ENCODE results near the gene DBF4. TPM values are rescaled to one million over a fixed set of nuclear protein-coding genes. Genes with fewer than 3 reads are reported as not detected.

The DBF4 gene
- total and polyA plus RNA-seq, 2 of the 13 experiments (the other 11 are each of a cell fraction or from before 2014, with no cell fraction given), result 5.0 to 64.4 TPM

DNA sequence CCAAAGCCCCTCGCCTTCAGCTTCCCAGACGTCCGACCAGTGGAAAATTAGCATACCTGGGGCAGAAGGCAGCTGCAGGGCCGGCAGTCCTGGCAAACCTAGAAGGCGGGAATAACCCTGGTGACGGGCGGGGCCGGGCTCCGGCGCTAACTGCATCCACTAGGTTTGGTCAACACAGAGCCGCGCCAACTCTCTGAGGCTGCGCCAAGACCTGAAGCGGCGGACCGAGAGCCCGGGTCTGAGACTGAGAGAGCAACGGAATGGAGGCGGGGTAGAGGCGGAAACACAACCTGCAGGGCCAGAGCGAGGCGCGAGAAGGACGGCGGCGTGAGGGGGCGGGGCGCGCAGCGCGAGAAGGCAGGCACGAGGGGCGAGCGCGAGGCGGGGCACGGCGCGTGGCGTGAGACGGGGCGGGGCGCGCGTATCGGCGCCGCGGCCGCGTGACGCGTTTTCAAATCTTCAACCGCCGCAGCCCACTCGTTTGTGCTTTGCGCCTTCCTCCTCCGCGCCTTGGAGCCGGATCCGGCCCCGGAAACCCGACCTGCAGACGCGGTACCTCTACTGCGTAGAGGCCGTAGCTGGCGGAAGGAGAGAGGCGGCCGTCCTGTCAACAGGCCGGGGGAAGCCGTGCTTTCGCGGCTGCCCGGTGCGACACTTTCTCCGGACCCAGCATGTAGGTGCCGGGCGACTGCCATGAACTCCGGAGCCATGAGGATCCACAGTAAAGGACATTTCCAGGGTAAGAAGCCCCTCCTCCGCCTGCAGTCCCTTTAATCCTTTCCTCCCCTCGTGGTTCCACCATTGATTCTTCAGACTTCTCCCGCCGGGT is at the start of gene DBF4, which contains the start of gene SLC25A40 (continued):
- TF ChIP-seq, protein P1, sequence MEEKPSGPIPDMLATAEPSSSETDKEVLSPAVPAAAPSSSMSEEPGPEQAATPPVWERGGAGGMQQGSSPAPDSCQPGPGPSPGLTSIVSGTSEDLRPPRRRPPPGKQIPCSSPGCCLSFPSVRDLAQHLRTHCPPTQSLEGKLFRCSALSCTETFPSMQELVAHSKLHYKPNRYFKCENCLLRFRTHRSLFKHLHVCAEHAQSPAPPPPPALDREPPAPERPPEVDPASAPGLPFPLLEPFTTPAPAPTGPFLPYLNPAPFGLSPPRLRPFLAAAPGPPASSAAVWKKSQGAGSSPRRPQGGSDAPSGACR (CRISPR knock-in tag; IDR thresholded peaks at IDR 0.05), result no peak
- no peak; the same call in 1 of the 2 replicates for TF ChIP-seq ERF (CRISPR knock-in tag; IDR thresholded peaks at IDR 0.05)
- TF ChIP-seq ZNF530 (CRISPR knock-in tag; IDR thresholded peaks at IDR 0.05; ENCODE audit: low read depth), result no peak
- TF ChIP-seq CBFB (CRISPR knock-in tag; IDR thresholded peaks at IDR 0.05), result no peak; the same call in none of the 2 replicates
- TF ChIP-seq, protein P2, sequence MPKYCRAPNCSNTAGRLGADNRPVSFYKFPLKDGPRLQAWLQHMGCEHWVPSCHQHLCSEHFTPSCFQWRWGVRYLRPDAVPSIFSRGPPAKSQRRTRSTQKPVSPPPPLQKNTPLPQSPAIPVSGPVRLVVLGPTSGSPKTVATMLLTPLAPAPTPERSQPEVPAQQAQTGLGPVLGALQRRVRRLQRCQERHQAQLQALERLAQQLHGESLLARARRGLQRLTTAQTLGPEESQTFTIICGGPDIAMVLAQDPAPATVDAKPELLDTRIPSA (CRISPR knock-in tag; IDR thresholded peaks at IDR 0.05; ENCODE audit: borderline replicate concordance), result 0 out of 2 replicates have a peak, but pooled peaks have one; percentile 55
- TF ChIP-seq, protein P3, sequence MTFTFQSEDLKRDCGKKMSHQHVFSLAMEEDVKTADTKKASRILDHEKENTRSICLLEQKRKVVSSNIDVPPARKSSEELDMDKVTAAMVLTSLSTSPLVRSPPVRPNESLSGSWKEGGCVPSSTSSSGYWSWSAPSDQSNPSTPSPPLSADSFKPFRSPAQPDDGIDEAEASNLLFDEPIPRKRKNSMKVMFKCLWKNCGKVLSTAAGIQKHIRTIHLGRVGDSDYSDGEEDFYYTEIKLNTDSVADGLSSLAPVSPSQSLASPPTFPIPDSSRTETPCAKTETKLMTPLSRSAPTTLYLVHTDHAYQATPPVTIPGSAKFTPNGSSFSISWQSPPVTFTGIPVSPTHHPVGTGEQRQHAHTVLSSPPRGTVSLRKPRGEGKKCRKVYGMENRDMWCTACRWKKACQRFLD (CRISPR knock-in tag; IDR thresholded peaks at IDR 0.05; ENCODE audit: borderline replicate concordance), result peak; percentile 76
- peak; percentile 84 for TF ChIP-seq AKAP8 (CRISPR knock-in tag; IDR thresholded peaks at IDR 0.05)
- no peak for TF ChIP-seq ZFP36L2 (CRISPR knock-in tag; IDR thresholded peaks at IDR 0.05)
- no peak; the same call in none of the 2 replicates for TF ChIP-seq FOXA3 (CRISPR knock-in tag; IDR thresholded peaks at IDR 0.05)
- TF ChIP-seq ZNF709 (CRISPR knock-in tag; IDR thresholded peaks at IDR 0.05), result peak; percentile 87; the same call in 1 of the 2 replicates
- TF ChIP-seq TARDBP (CRISPR knock-in tag; IDR thresholded peaks at IDR 0.05), result no peak
- TF ChIP-seq ZNF34 (CRISPR knock-in tag; IDR thresholded peaks at IDR 0.05; ENCODE audit: borderline replicate concordance), result no peak
- peak; percentile 71 for TF ChIP-seq ZSCAN20 (CRISPR knock-in tag; IDR thresholded peaks at IDR 0.05; ENCODE audit: borderline replicate concordance)
- TF ChIP-seq, protein P4, sequence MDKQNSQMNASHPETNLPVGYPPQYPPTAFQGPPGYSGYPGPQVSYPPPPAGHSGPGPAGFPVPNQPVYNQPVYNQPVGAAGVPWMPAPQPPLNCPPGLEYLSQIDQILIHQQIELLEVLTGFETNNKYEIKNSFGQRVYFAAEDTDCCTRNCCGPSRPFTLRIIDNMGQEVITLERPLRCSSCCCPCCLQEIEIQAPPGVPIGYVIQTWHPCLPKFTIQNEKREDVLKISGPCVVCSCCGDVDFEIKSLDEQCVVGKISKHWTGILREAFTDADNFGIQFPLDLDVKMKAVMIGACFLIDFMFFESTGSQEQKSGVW (CRISPR knock-in tag; IDR thresholded peaks at IDR 0.05; ENCODE audit: borderline replicate concordance), result no peak
- TF ChIP-seq, protein P5, sequence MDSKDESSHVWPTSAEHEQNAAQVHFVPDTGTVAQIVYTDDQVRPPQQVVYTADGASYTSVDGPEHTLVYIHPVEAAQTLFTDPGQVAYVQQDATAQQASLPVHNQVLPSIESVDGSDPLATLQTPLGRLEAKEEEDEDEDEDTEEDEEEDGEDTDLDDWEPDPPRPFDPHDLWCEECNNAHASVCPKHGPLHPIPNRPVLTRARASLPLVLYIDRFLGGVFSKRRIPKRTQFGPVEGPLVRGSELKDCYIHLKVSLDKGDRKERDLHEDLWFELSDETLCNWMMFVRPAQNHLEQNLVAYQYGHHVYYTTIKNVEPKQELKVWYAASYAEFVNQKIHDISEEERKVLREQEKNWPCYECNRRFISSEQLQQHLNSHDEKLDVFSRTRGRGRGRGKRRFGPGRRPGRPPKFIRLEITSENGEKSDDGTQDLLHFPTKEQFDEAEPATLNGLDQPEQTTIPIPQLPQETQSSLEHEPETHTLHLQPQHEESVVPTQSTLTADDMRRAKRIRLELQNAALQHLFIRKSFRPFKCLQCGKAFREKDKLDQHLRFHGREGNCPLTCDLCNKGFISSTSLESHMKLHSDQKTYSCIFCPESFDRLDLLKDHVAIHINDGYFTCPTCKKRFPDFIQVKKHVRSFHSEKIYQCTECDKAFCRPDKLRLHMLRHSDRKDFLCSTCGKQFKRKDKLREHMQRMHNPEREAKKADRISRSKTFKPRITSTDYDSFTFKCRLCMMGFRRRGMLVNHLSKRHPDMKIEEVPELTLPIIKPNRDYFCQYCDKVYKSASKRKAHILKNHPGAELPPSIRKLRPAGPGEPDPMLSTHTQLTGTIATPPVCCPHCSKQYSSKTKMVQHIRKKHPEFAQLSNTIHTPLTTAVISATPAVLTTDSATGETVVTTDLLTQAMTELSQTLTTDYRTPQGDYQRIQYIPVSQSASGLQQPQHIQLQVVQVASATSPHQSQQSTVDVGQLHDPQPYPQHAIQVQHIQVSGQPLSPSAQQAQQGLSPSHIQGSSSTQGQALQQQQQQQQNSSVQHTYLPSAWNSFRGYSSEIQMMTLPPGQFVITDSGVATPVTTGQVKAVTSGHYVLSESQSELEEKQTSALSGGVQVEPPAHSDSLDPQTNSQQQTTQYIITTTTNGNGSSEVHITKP (CRISPR knock-in tag; IDR thresholded peaks at IDR 0.05; ENCODE audit: low read depth), result no peak
- TF ChIP-seq, protein P6, sequence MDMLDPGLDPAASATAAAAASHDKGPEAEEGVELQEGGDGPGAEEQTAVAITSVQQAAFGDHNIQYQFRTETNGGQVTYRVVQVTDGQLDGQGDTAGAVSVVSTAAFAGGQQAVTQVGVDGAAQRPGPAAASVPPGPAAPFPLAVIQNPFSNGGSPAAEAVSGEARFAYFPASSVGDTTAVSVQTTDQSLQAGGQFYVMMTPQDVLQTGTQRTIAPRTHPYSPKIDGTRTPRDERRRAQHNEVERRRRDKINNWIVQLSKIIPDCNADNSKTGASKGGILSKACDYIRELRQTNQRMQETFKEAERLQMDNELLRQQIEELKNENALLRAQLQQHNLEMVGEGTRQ (IDR thresholded peaks at IDR 0.05; ENCODE audit: low read depth, low read length), result no peak
- TF ChIP-seq, protein P6 (CRISPR knock-in tag; IDR thresholded peaks at IDR 0.05; ENCODE audit: borderline replicate concordance), result peak; percentile 32; the same call in 1 of the 2 replicates
- no peak for TF ChIP-seq JUND (CRISPR knock-in tag; IDR thresholded peaks at IDR 0.05)
- TF ChIP-seq ZNF350 (CRISPR knock-in tag; IDR thresholded peaks at IDR 0.05; ENCODE audit: borderline replicate concordance, low read depth), result 0 out of 2 replicates have a peak, but pooled peaks have one; percentile 35
